OCI-LY1 (cell line): Measurements from ENCODE around the gene BTBD1.
A peak's percentile ranks its signal among the peaks of the same experiment; 100 is the strongest.

Experiments
- CTCF ChIP-seq: fragments of 200-600 bp; sonication (generic), shearing (Covaris generic); IDR thresholded peaks from 2 replicates; pipeline ENCODE4 v1.5.1; 2017; ENCODE audit warnings: mild to moderate bottlenecking, antibody characterized with exemption, low read length, moderate library complexity, mixed read lengths
- EZH2 ChIP-seq: fragments of 200-600 bp; sonication (generic), shearing (Covaris generic); IDR thresholded peaks from 2 replicates; pipeline ENCODE4 v1.8.0; 2017; ENCODE audit warnings: borderline replicate concordance, mixed run types, mild to moderate bottlenecking, antibody characterized with exemption, low read length, moderate library complexity, mixed read lengths

- TF ChIP-seq CTCF: peak; percentile 96
- no peak for TF ChIP-seq EZH2
Measured at GRCh38 chr15:83010709-83011270, 56.3 kb downstream of the BTBD1 start.
